Breast epithelium (tissue), 4 donors: ENCODE data around the gene SLC10A7. TPM values are rescaled to one million over a fixed set of nuclear protein-coding genes. Genes with fewer than 3 reads are reported as not detected.

Experiments
- DNase-seq, 2 donors: peaks; one replicate each; pipeline ENCODE4 v3.0.0-alpha.2; 2019; ENCODE audit warnings: low spot score in 2 of 2
- H3K27ac ChIP-seq, 2 donors: fragments of 200-600 bp; sonication (generic) in 1 of 2; one replicate each; pipeline ENCODE4 v1.5.1; 2016 to 2019; ENCODE audit warnings: mild to moderate bottlenecking in 1 of 2
- H3K27me3 ChIP-seq, 2 donors: fragments of 200-600 bp; sonication (generic) in 1 of 2; one replicate each; pipeline versions ENCODE4 v1.5.1 to v1.6.0; 2017 to 2019; ENCODE audit warnings: control low read depth in 1 of 2, mild to moderate bottlenecking in 1 of 2
- H3K36me3 ChIP-seq: fragments of 200-600 bp; one replicate; pipeline ENCODE4 v1.5.1; 2019
- H3K4me1 ChIP-seq, 2 donors: fragments of 200-600 bp; sonication (generic); one replicate each; pipeline ENCODE4 v1.5.1; 2016 to 2019; ENCODE audit warnings: control low read depth in 1 of 2
- H3K4me3 ChIP-seq, 3 donors: fragments of 200-600 bp; sonication (generic); 1 replicate in 2 of 3; 2 replicates in 1 of 3; pipeline ENCODE4 v1.5.1; 2016 to 2019; ENCODE audit warnings: mild to moderate bottlenecking in 3 of 3, moderate library complexity in 2 of 3
- H3K9me3 ChIP-seq, 2 donors: fragments of 200-600 bp; sonication (generic) in 1 of 2; one replicate each; pipeline ENCODE4 v1.5.1; 2016 to 2019; ENCODE audit warnings: control low read depth in 1 of 2
- POLR2A ChIP-seq: fragments of 450-650 bp; IDR thresholded peaks from one replicate; pipeline ENCODE4 v1.6.1; 2016; ENCODE audit warnings: antibody characterized with exemption, mild to moderate bottlenecking, moderate library complexity
- POLR2AphosphoS5 ChIP-seq, 3 donors: sonication (generic); formaldehyde crosslinking; IDR thresholded peaks; one replicate each; pipeline ENCODE4 v1.6.1; 2017; ENCODE audit warnings: antibody characterized with exemption in 3 of 3
- intact Hi-C: fragments of 100-400 bp; cut with DNase I; formaldehyde crosslinking; loops from one replicate; pipeline ENCODE4 v1.15.1; 2023; ENCODE audit warnings: low total_unique reads
- total RNA-seq, 3 donors: library from RNA; depleted of rRNA; stranded (reverse); fragments of >200 nt; gene quantifications; one replicate each; pipeline ENCODE4 v1.1.0, GENCODE V29; 2016
- TF ChIP-seq, protein P1 (sequence below), 3 donors: fragments of 450-650 bp; IDR thresholded peaks; one replicate each; pipeline ENCODE4 v1.5.1; 2016 to 2017; ENCODE audit warnings: antibody characterized with exemption in 3 of 3, mild to moderate bottlenecking in 3 of 3, moderate library complexity in 3 of 3

The SLC10A7 gene
- total RNA-seq, 3 donors from 2014 or later: 11.7 to 25.8 (median 17.0) TPM

GRCh38 chr4:146498291-146498690 is 23.4 kb downstream of the SLC10A7 start:
- DNase-seq: no peak
- H3K36me3 ChIP-seq: no peaks in the 10 kb centered on the region
- H3K4me1 ChIP-seq: no peaks in the 10 kb centered on the region
- intact Hi-C loops: no loop called here
- H3K27ac ChIP-seq: no peak overlapping the region
- H3K4me3 ChIP-seq: no peak overlapping the region
- TF ChIP-seq POLR2AphosphoS5 (IDR thresholded peaks at IDR 0.05): no peak
- TF ChIP-seq, protein P1, sequence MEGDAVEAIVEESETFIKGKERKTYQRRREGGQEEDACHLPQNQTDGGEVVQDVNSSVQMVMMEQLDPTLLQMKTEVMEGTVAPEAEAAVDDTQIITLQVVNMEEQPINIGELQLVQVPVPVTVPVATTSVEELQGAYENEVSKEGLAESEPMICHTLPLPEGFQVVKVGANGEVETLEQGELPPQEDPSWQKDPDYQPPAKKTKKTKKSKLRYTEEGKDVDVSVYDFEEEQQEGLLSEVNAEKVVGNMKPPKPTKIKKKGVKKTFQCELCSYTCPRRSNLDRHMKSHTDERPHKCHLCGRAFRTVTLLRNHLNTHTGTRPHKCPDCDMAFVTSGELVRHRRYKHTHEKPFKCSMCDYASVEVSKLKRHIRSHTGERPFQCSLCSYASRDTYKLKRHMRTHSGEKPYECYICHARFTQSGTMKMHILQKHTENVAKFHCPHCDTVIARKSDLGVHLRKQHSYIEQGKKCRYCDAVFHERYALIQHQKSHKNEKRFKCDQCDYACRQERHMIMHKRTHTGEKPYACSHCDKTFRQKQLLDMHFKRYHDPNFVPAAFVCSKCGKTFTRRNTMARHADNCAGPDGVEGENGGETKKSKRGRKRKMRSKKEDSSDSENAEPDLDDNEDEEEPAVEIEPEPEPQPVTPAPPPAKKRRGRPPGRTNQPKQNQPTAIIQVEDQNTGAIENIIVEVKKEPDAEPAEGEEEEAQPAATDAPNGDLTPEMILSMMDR (IDR thresholded peaks at IDR 0.05): no peak
- H3K9me3 ChIP-seq: no peaks in the 10 kb centered on the region
- H3K27me3 ChIP-seq: no peaks in the 10 kb centered on the region

- TF ChIP-seq POLR2A: no peak
- TF ChIP-seq, protein P1 (IDR thresholded peaks at IDR 0.05): no peak
- no peak for TF ChIP-seq POLR2AphosphoS5 (IDR thresholded peaks at IDR 0.05)
- intact Hi-C loops: no loop called here
- Histone ChIP-seq H3K4me1 (no peaks in the 10 kb centered on the region), H3K27ac (no peak overlapping the region), H3K27me3 (no peaks in the 10 kb centered on the region), H3K9me3 (no peaks in the 10 kb centered on the region), H3K36me3 (no peaks in the 10 kb centered on the region), H3K4me3 (no peak overlapping the region)
- no peak for DNase-seq
These were observed 26.5 kb downstream of the SLC10A7 start for GRCh38 chr4:146495269-146495668.

DNA sequence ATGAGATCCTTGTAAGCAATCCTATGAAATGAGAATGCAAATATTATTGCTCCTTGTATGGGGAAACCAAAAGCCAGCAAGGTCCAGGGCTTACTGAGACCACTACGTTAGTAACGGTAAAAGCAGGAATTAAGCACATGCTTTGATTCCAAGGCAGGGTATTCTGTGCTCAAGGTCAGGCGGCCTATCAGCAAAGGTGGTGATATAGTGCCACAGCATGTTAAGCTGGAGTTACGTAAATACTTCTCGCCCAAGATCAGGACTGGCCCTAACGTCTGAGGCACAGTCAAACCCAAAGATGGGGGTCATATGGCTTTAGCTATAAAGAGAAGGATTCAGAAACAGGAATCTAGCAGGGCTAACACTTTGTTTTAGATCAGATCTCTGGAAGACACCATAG is 27.6 kb downstream of the SLC10A7 start:
- intact Hi-C loops: no loop called here
- Histone ChIP-seq H3K27me3 (no peaks in the 10 kb centered on the region), H3K4me1 (no peaks in the 10 kb centered on the region), H3K36me3 (no peaks in the 10 kb centered on the region), H3K4me3 (no peak overlapping the region), H3K9me3 (no peaks in the 10 kb centered on the region), H3K27ac (no peak overlapping the region)
- no peak for DNase-seq
- TF ChIP-seq POLR2A (no peak), POLR2AphosphoS5 (IDR thresholded peaks at IDR 0.05) (no peak)
- TF ChIP-seq, protein P1 (IDR thresholded peaks at IDR 0.05): no peak

- no peaks in the 10 kb centered on the region for H3K4me1 ChIP-seq
- TF ChIP-seq POLR2A: no peak
- no peak for TF ChIP-seq POLR2AphosphoS5 (IDR thresholded peaks at IDR 0.05)
- H3K4me3 ChIP-seq: no peak overlapping the region
- no peaks in the 10 kb centered on the region for H3K27me3 ChIP-seq
- DNase-seq: no peak
- H3K9me3 ChIP-seq: no peaks in the 10 kb centered on the region
- H3K27ac ChIP-seq: no peak overlapping the region
- H3K36me3 ChIP-seq: no peaks in the 10 kb centered on the region
- intact Hi-C loops: no loop called here
These were observed 31.6 kb downstream of the SLC10A7 start for GRCh38 chr4:146490106-146490505.

GRCh38 chr4:146488495-146489174 is 33.1 kb downstream of the SLC10A7 start:
- Histone ChIP-seq H3K4me1 (no peaks in the 10 kb centered on the region), H3K4me3 (no peak overlapping the region), H3K9me3 (peaks cover 5 to 9% of the 10 kb centered on the region in 2 donors), H3K27ac (no peak overlapping the region), H3K36me3 (no peaks in the 10 kb centered on the region), H3K27me3 (no peaks in the 10 kb centered on the region)
- intact Hi-C loops: no loop called here
- DNase-seq: no peak
- TF ChIP-seq POLR2AphosphoS5 (IDR thresholded peaks at IDR 0.05) (no peak), POLR2A (no peak)
- TF ChIP-seq, protein P1 (IDR thresholded peaks at IDR 0.05): no peak
